Kidney (tissue), 14 donors: ENCODE data around the gene MSS51. TPM values are rescaled to one million over a fixed set of nuclear protein-coding genes. Genes with fewer than 3 reads are reported as not detected.
A peak's percentile ranks its signal among the peaks of the same experiment; 100 is the strongest.

Source experiments
- DNase-seq, 5 donors: peaks; one replicate each; pipeline ENCODE4 v3.0.0-alpha.2; 2013 to 2020
- FAIRE-seq: peaks from 2 replicates; lab custom pipeline; 2012; peaks lifted over from hg19 to GRCh38; lab: Jason Lieb, UNC
- H3K27ac ChIP-seq, 2 donors: one replicate each; pipeline ENCODE4 v1.7.0; 2013; ENCODE audit warnings: low read depth in 2 of 2, low read length in 2 of 2, inconsistent platforms in 1 of 2
- H3K27me3 ChIP-seq: one replicate; pipeline ENCODE4 v1.7.1; 2013; ENCODE audit warnings: low read length, inconsistent platforms; ENCODE audit not compliant: control insufficient read depth, insufficient read depth
- H3K36me3 ChIP-seq, 3 donors: one replicate each; pipeline versions ENCODE4 v1.7.0 to v1.7.1; 2013; ENCODE audit warnings: low read length in 3 of 3, control low read depth in 1 of 3, inconsistent platforms in 1 of 3; ENCODE audit not compliant: insufficient read depth in 3 of 3, control insufficient read depth in 2 of 3
- H3K4me1 ChIP-seq, 3 donors: one replicate each; pipeline versions ENCODE4 v1.7.0 to v1.7.1; 2013; ENCODE audit warnings: low read length in 3 of 3, inconsistent platforms in 1 of 3, low read depth in 1 of 3; ENCODE audit not compliant: control insufficient read depth in 2 of 3, insufficient read depth in 2 of 3
- H3K4me3 ChIP-seq, 3 donors: one replicate each; pipeline versions ENCODE4 v1.7.0 to v1.8.1; 2013; ENCODE audit warnings: low read length in 3 of 3, control low read depth in 1 of 3, inconsistent platforms in 1 of 3
- H3K9ac ChIP-seq, 3 donors: one replicate each; pipeline versions ENCODE4 v1.7.0 to v1.7.1; 2013; ENCODE audit warnings: low read length in 3 of 3, control low read depth in 1 of 3, inconsistent platforms in 1 of 3
- H3K9me3 ChIP-seq, 3 donors: one replicate each; pipeline versions ENCODE4 v1.7.0 to v1.7.1; 2013; ENCODE audit warnings: low read length in 3 of 3, control low read depth in 1 of 3, inconsistent platforms in 1 of 3; ENCODE audit not compliant: control insufficient read depth in 2 of 3, insufficient read depth in 1 of 3
- intact Hi-C: fragments of 100-400 bp; cut with DNase I; formaldehyde crosslinking; loops from one replicate; pipeline ENCODE4 v1.11.1; 2022
- polyA plus RNA-seq: library from polyadenylated mRNA; stranded (reverse); fragments of 350-450 nt; fragmentation: Illumina TruSeq; extraction: RNeasy Lipid Tissue Mini Kit (QIAGEN cat#74804); gene quantifications from one replicate; pipeline ENCODE4 v1.2.3, GENCODE V29; 2014; ENCODE audit warnings: low read depth, low replicate concordance; ENCODE audit not compliant: insufficient read depth
- total RNA-seq: library from RNA; stranded (reverse); fragmentation: NEBNext Ultra II Directional; extraction: Animal tissue kit (Norgen Biotek cat#: 25700); gene quantifications from one replicate; pipeline ENCODE4 v1.2.1, GENCODE V29; 2021
- TF ChIP-seq, protein P1 (sequence below): IDR thresholded peaks from 3 replicates; pipeline ENCODE4 v1.5.1; 2012; ENCODE audit warnings: mild to moderate bottlenecking, moderate library complexity, borderline replicate concordance; ENCODE audit not compliant: insufficient read depth; ENCODE audit errors: extremely low read depth
- donor health status: control.
- donor health status: control.
- donor health status: control.
- donor health status: control.
- donor health status: control.
- donor health status: DM: yes; HTN: yes; CAD: no.
- donor health status: Normal renal cell carcinoma (clear cell type).

Gene MSS51
- total and polyA plus RNA-seq, 2 donors from 2014 or later, result 0.95 to 2.4 TPM

DNA sequence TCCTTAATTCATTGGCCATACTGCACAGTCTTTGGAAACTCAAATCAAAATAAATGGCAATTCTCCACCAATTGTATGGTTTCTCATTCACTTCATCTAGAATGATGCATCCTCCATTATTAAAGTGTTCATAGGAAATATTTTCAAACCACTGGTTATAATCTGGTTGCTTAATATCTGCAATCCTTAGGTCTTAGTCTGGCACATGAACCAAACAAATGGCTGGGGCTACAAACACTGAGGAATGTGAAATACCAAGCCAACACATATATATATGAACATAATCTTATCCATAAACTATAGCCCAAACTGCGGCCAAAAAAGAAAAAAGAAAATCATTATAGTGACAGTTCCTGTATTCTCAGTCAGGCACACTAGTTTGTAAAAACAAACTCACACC, 5.7 kb upstream of the MSS51 start:
- intact Hi-C loops, result no loop called here
- no peak for FAIRE-seq
- Histone ChIP-seq H3K4me3 (no peak overlapping the region), H3K9me3 (no peaks in the 10 kb centered on the region), H3K9ac (no peak overlapping the region), H3K36me3 (peaks cover 0 to 18% (median 2%) of the 10 kb centered on the region in 3 donors), H3K27ac (no peak overlapping the region), H3K27me3 (no peaks in the 10 kb centered on the region), H3K4me1 (no peaks in the 10 kb centered on the region)
- TF ChIP-seq, protein P1, sequence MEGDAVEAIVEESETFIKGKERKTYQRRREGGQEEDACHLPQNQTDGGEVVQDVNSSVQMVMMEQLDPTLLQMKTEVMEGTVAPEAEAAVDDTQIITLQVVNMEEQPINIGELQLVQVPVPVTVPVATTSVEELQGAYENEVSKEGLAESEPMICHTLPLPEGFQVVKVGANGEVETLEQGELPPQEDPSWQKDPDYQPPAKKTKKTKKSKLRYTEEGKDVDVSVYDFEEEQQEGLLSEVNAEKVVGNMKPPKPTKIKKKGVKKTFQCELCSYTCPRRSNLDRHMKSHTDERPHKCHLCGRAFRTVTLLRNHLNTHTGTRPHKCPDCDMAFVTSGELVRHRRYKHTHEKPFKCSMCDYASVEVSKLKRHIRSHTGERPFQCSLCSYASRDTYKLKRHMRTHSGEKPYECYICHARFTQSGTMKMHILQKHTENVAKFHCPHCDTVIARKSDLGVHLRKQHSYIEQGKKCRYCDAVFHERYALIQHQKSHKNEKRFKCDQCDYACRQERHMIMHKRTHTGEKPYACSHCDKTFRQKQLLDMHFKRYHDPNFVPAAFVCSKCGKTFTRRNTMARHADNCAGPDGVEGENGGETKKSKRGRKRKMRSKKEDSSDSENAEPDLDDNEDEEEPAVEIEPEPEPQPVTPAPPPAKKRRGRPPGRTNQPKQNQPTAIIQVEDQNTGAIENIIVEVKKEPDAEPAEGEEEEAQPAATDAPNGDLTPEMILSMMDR, result no peak
- no peak for DNase-seq

DNA sequence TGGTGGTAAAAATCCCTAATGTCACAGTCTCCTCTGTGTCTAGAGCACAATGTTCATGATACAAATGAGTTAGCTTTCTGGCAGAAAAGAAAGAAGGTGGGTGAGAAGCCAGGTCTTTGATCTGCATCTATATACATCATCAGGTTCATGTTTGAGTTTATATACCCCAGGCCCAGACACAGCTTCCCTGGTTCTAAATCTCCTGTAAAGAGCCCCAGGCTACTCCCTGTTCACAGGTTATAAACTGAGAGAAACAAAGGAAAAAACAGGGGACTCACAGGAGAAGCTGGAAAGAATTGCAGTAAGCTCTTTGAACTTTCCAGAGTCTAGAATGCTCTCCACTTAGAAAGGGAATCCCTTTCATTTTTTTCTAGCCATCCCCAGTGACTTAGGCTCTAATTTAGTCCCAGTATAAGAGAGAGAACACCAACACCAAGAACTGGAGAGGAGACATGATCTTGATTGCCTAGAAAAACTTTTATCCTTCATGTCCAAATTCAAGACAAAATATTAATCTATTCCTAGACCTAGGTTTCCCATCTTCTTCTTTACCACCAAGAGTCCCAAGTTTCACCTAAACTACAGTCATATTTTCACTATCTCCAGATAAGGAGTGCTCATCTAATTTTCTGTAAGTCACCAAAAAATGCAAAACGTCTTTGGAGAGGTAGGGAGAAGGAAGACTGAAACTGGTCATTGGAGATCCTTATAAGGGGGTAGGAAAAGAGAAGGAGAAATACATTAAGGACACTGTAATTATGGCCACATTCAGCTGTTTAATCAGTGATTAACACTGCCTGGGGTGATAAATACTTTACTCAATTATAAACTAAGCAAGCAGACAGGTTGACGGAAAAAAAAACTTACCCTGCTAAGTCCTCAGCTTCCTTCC, 469 bp downstream of the MSS51 start:
- no peaks in the 10 kb centered on the region for H3K9me3 ChIP-seq
- H3K4me1 ChIP-seq, result peaks cover 0 to 3% (median 0%) of the 10 kb centered on the region in 3 donors
- TF ChIP-seq, protein P1, result no peak
- DNase-seq (peak in 1 of 5 donors; percentile 8), FAIRE-seq (no peak)
- H3K27ac ChIP-seq, result no peak overlapping the region
- no peaks in the 10 kb centered on the region for H3K27me3 ChIP-seq
- no peak overlapping the region for H3K4me3 ChIP-seq
- H3K9ac ChIP-seq, result no peak overlapping the region
- intact Hi-C loops, result no loop called here
- peaks cover 0 to 15% (median 2%) of the 10 kb centered on the region in 3 donors for H3K36me3 ChIP-seq

DNA sequence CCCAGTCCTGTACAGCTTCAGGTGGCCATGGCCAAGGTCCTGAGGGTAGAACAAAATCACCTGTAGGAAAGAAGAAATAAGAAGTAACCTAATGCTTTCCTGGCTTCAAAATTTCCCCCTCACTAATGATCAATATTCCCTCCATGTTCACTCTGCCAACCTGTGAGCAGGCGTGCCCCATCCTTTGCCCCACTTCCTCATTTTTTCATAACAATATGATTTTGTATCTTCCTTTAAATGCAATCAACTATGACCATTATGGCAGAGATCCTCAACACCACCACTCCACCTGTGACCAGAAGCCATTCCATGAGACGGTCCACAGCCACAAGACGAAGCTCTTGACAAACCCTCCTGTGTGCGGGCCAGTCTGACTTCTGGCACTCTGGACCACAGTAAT, 7.0 kb downstream of the MSS51 start:
- Histone ChIP-seq H3K27ac (no peak overlapping the region), H3K9me3 (no peaks in the 10 kb centered on the region), H3K4me3 (no peak overlapping the region), H3K27me3 (no peaks in the 10 kb centered on the region), H3K36me3 (peaks cover 8 to 28% (median 8%) of the 10 kb centered on the region in 3 donors), H3K4me1 (no peaks in the 10 kb centered on the region), H3K9ac (no peak overlapping the region)
- intact Hi-C loops, result no loop called here
- TF ChIP-seq, protein P1, result no peak
- FAIRE-seq (no peak), DNase-seq (no peak)
